ENCODE measurements around the gene TBC1D24.
"Not testable (repeated sequence)": the region's sequence is repeated elsewhere in the genome, so short reads cannot be mapped to it uniquely, and the experiment has no call there.

TBC1D24 gene

DNA sequence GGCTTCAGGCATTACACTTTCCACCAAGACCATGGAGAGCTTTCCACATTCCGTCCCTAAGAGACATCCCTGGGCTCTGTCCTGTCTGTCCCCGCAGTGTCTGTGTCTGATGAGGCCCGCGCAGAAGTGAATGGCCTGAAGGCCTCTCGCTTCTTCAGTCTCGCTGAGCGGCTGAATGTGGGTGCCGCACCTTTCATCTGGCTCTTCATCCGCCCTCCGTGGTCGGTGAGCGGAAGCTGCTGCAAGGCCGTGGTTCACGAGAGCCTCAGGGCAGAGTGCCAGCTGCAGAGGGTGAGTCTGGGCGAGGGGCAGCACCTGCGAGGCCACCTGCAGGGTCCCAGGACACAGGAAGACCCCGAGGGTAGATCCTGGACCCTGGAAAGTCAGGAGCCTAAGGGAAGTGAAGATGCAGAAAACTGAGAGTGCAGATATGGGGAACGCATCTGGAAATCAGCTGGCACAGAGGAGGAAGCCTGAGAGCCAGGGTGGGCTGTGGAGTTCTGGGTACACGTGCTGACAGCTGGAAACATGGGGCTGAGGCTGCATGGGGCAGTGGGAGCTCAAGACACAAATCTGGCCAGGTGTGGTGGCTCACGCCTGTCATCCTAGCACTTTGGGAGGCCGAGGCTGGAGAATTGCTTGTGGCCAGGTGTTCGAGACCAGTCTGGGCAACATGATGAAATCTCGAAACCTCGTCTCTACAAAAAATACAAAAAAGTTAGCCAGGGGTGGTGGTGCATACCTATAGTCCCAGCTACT, 37.7 kb upstream of the TBC1D24 start:
- WGBS (ENCODE audit: extremely low coverage, insufficient coverage, insufficient read length), result no CpG with 5 or more reads among the region's 24 CpGs
- H2AK5ac ChIP-seq (ENCODE audit: low read length), result no peak overlapping the region

GRCh38 chr16:2438121-2438520, 36.8 kb upstream of the TBC1D24 start:
- H2BK5ac ChIP-seq (ENCODE audit: low read depth, low read length, poor library complexity), result no peak overlapping the region

More for the DNA sequence above, 37.7 kb upstream of the TBC1D24 start:
- H3K14ac ChIP-seq (ENCODE audit: low read length), result no peak overlapping the region
- H3K79me1 ChIP-seq (ENCODE audit: low read length), result no peaks in the 10 kb centered on the region
- no peaks in the 10 kb centered on the region for H3K4me1 ChIP-seq (ENCODE audit: control insufficient read depth in 1 of 2, insufficient read depth in 2 of 2, low read length in 2 of 2)
- H3K9ac ChIP-seq (ENCODE audit: low read length), result no peak overlapping the region
- H2BK12ac ChIP-seq (ENCODE audit: low read length), result no peak overlapping the region
- no peak overlapping the region for H3K18ac ChIP-seq (ENCODE audit: low read length)
- H3K4me2 ChIP-seq (ENCODE audit: low read length), result no peak overlapping the region
- H3K36me3 ChIP-seq (ENCODE audit: control insufficient read depth in 1 of 2, insufficient read depth in 2 of 2, low read length in 2 of 2), result peaks cover 62 to 72% of the 10 kb centered on the region in 2 experiments
- H3K79me2 ChIP-seq (ENCODE audit: control insufficient read depth, insufficient read depth, low read length, poor library complexity), result no peaks in the 10 kb centered on the region
- no peak overlapping the region for H3K4ac ChIP-seq (ENCODE audit: low read depth, low read length)
- no peak overlapping the region for H2BK5ac ChIP-seq (ENCODE audit: low read depth, low read length, poor library complexity)
- H3K23ac ChIP-seq (ENCODE audit: low read length), result no peak overlapping the region
- no peak for DNase-seq
- no peak overlapping the region for H3K4me3 ChIP-seq (ENCODE audit: low read depth, low read length)
- H3K27ac ChIP-seq (ENCODE audit: low read depth, low read length), result no peak overlapping the region
- H3K27me3 ChIP-seq (ENCODE audit: insufficient read depth, low read length), result no peaks in the 10 kb centered on the region
- no peak overlapping the region for H4K91ac ChIP-seq (ENCODE audit: low read depth, low read length)
- H4K8ac ChIP-seq (ENCODE audit: low read depth, low read length), result no peak overlapping the region
- H2BK120ac ChIP-seq (ENCODE audit: insufficient read depth, low read length, poor library complexity), result no peak overlapping the region
- no peaks in the 10 kb centered on the region for H3K9me3 ChIP-seq (ENCODE audit: insufficient read depth, low read depth, low read length)
- H2AFZ ChIP-seq (ENCODE audit: insufficient read depth, low read length, poor library complexity), result no peak overlapping the region
- no peak overlapping the region for H4K12ac ChIP-seq (ENCODE audit: low read depth, low read length)

GRCh38 chr16:2439598-2439997, 35.3 kb upstream of the TBC1D24 start:
- H3K9me3 ChIP-seq (ENCODE audit: insufficient read depth, low read depth, low read length), result no peaks in the 10 kb centered on the region
- no peak overlapping the region for H3K9ac ChIP-seq (ENCODE audit: low read length)
- H2AK5ac ChIP-seq (ENCODE audit: low read length), result no peak overlapping the region
- no peak overlapping the region for H3K18ac ChIP-seq (ENCODE audit: low read length)
- H3K4ac ChIP-seq (ENCODE audit: low read depth, low read length), result no peak overlapping the region
- no peak overlapping the region for H4K12ac ChIP-seq (ENCODE audit: low read depth, low read length)
- H2BK12ac ChIP-seq (ENCODE audit: low read length), result no peak overlapping the region
- H3K27me3 ChIP-seq (ENCODE audit: insufficient read depth, low read length), result no peaks in the 10 kb centered on the region
- H3K79me2 ChIP-seq (ENCODE audit: control insufficient read depth, insufficient read depth, low read length, poor library complexity), result no peaks in the 10 kb centered on the region
- H4K91ac ChIP-seq (ENCODE audit: low read depth, low read length), result no peak overlapping the region
- H2BK120ac ChIP-seq (ENCODE audit: insufficient read depth, low read length, poor library complexity), result no peak overlapping the region
- H3K79me1 ChIP-seq (ENCODE audit: low read length), result no peaks in the 10 kb centered on the region
- no CpG with 5 or more reads among the region's 11 CpGs for WGBS (ENCODE audit: extremely low coverage, insufficient coverage, insufficient read length)
- H3K4me1 ChIP-seq (ENCODE audit: control insufficient read depth in 1 of 2, insufficient read depth in 2 of 2, low read length in 2 of 2), result no peaks in the 10 kb centered on the region
- H3K4me3 ChIP-seq (ENCODE audit: low read depth, low read length), result no peak overlapping the region
- no peak for DNase-seq
- no peak overlapping the region for H3K27ac ChIP-seq (ENCODE audit: low read depth, low read length)
- no peak overlapping the region for H3K14ac ChIP-seq (ENCODE audit: low read length)
- H3K36me3 ChIP-seq (ENCODE audit: control insufficient read depth in 1 of 2, insufficient read depth in 2 of 2, low read length in 2 of 2), result peaks cover 57 to 62% of the 10 kb centered on the region in 2 experiments
- H3K4me2 ChIP-seq (ENCODE audit: low read length), result no peak overlapping the region
- H2AFZ ChIP-seq (ENCODE audit: insufficient read depth, low read length, poor library complexity), result no peak overlapping the region
- H4K8ac ChIP-seq (ENCODE audit: low read depth, low read length), result no peak overlapping the region
- H3K23ac ChIP-seq (ENCODE audit: low read length), result no peak overlapping the region
- H2BK5ac ChIP-seq (ENCODE audit: low read depth, low read length, poor library complexity), result no peak overlapping the region

More at GRCh38 chr16:2438121-2438520, 36.8 kb upstream of the TBC1D24 start:
- H3K36me3 ChIP-seq (ENCODE audit: control insufficient read depth in 1 of 2, insufficient read depth in 2 of 2, low read length in 2 of 2), result peaks cover 55 to 63% of the 10 kb centered on the region in 2 experiments
- H3K9ac ChIP-seq (ENCODE audit: low read length), result no peak overlapping the region
- no peaks in the 10 kb centered on the region for H3K79me1 ChIP-seq (ENCODE audit: low read length)
- H3K4ac ChIP-seq (ENCODE audit: low read depth, low read length), result no peak overlapping the region
- no peak overlapping the region for H2BK12ac ChIP-seq (ENCODE audit: low read length)
- no peak overlapping the region for H4K8ac ChIP-seq (ENCODE audit: low read depth, low read length)
- H3K27ac ChIP-seq (ENCODE audit: low read depth, low read length), result no peak overlapping the region
- no peak overlapping the region for H4K91ac ChIP-seq (ENCODE audit: low read depth, low read length)
- no peaks in the 10 kb centered on the region for H3K4me1 ChIP-seq (ENCODE audit: control insufficient read depth in 1 of 2, insufficient read depth in 2 of 2, low read length in 2 of 2)
- no peaks in the 10 kb centered on the region for H3K27me3 ChIP-seq (ENCODE audit: insufficient read depth, low read length)
- DNase-seq, result no peak
- no peak overlapping the region for H2BK120ac ChIP-seq (ENCODE audit: insufficient read depth, low read length, poor library complexity)
- no peak overlapping the region for H2AFZ ChIP-seq (ENCODE audit: insufficient read depth, low read length, poor library complexity)
- no peak overlapping the region for H3K14ac ChIP-seq (ENCODE audit: low read length)
- H3K9me3 ChIP-seq (ENCODE audit: insufficient read depth, low read depth, low read length), result no peaks in the 10 kb centered on the region
- no peak overlapping the region for H3K4me2 ChIP-seq (ENCODE audit: low read length)
- H4K12ac ChIP-seq (ENCODE audit: low read depth, low read length), result no peak overlapping the region
- H3K23ac ChIP-seq (ENCODE audit: low read length), result no peak overlapping the region
- no peak overlapping the region for H2AK5ac ChIP-seq (ENCODE audit: low read length)
- H3K79me2 ChIP-seq (ENCODE audit: control insufficient read depth, insufficient read depth, low read length, poor library complexity), result no peaks in the 10 kb centered on the region
- H3K18ac ChIP-seq (ENCODE audit: low read length), result no peak overlapping the region
- WGBS (ENCODE audit: extremely low coverage, insufficient coverage, insufficient read length), result no CpG with 5 or more reads among the region's 14 CpGs
- H3K4me3 ChIP-seq (ENCODE audit: low read depth, low read length), result no peak overlapping the region

DNA sequence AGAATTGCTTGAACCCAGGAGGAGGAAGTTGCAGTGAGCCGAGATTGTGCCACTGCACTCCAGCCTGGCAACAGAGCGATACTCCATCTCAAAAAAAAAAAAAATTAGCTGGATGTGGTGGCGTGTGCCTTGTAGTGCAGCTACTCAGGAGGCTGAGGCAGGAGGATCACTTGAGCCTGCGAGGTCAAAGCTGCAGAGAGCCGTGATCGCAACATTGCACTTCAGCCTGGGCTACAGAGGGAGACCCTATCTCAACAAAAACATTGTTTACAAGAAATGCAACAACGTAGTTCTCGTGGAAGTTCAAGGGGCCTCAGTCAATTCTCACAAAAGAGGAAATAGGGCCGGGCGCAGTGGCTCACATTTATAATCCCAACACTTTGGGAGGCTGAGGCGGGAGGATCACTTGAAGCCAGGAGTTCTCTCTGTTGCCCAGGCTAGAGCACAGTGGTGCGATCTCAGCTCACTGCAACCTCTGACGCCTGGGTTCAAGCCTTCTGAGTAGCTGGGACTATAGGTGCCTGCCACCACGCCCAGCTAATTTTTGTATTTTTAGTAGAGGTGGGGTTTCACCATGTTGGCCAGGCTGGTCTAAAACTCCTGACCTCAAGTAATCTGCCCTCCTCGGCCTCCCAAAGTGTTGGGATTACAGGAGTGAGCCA, 33.7 kb upstream of the TBC1D24 start:
- H2AK5ac ChIP-seq (ENCODE audit: low read length); H3K79me1 ChIP-seq (ENCODE audit: low read length); H3K4me2 ChIP-seq (ENCODE audit: low read length); H2BK12ac ChIP-seq (ENCODE audit: low read length); H3K14ac ChIP-seq (ENCODE audit: low read length); H3K4me1 ChIP-seq (ENCODE audit: control insufficient read depth in 1 of 2, insufficient read depth in 2 of 2, low read length in 2 of 2); H3K27me3 ChIP-seq (ENCODE audit: insufficient read depth, low read length); H4K8ac ChIP-seq (ENCODE audit: low read depth, low read length); H4K12ac ChIP-seq (ENCODE audit: low read depth, low read length); H3K27ac ChIP-seq (ENCODE audit: low read depth, low read length); H3K23ac ChIP-seq (ENCODE audit: low read length); H2AFZ ChIP-seq (ENCODE audit: insufficient read depth, low read length, poor library complexity); H4K91ac ChIP-seq (ENCODE audit: low read depth, low read length); DNase-seq; H3K4ac ChIP-seq (ENCODE audit: low read depth, low read length); H3K4me3 ChIP-seq (ENCODE audit: low read depth, low read length); H3K79me2 ChIP-seq (ENCODE audit: control insufficient read depth, insufficient read depth, low read length, poor library complexity); H3K9me3 ChIP-seq (ENCODE audit: insufficient read depth, low read depth, low read length); H3K9ac ChIP-seq (ENCODE audit: low read length); H3K18ac ChIP-seq (ENCODE audit: low read length); H2BK5ac ChIP-seq (ENCODE audit: low read depth, low read length, poor library complexity); H2BK120ac ChIP-seq (ENCODE audit: insufficient read depth, low read length, poor library complexity): not testable (repeated sequence)
- no CpG with 5 or more reads among the region's 15 CpGs for WGBS (ENCODE audit: extremely low coverage, insufficient coverage, insufficient read length)
- peaks cover 66% of the 10 kb centered on the region in 2 experiments for H3K36me3 ChIP-seq (ENCODE audit: control insufficient read depth in 1 of 2, insufficient read depth in 2 of 2, low read length in 2 of 2)

Data from trophoblast cell (in vitro differentiated cells and primary cell).